NCI-H526 treated with DMSO at 0.1 percent for 48 hours (cell line): ENCODE measurements around the gene ZNF521.

Experiments used
- DNase-seq: peaks from one replicate; lab custom pipeline; 2025; lab: John Stamatoyannopoulos, UW

ZNF521 gene

GRCh38 chr18:25075783-25076182, 276.2 kb downstream of the ZNF521 start:
- no peak for DNase-seq

DNA sequence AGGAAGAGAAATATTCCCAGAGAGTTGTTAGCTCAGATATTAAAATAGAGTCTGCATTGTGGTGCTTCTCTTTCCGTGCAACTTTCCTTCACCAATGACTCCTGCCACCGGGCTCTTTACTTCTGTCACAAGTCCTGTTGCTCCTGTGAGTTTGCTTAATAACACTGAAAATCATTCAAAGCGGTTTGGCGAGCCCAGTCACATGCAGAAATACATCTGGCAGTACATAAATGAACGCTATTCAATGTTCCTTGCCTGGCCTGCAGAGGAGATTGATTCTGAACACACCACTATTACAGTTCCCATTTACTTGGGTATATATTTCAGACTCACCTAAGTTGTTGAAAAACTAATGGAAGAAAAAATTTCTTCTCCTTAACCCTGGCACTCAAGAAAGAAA, 276.6 kb downstream of the ZNF521 start:
- DNase-seq, result peak; percentile 39

DNA sequence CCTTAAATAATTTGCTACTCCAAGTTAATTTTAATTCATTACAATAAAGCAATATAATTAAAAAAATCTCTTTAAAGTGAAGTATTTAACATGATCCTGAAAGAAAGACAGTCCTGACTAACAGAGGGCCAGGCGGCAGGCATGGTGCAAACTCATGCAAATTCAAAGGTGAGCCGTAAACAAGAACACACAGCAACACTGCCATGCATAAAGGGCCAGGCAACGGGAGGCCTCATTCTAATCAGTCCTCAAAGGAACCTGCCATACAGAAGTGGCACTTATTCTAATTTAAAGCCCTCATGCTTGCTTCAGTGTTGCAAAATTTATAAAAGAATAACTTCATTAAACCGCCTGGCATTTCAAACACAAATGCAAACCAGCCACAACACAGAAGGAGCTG, 277.0 kb downstream of the ZNF521 start:
- DNase-seq, result peak; percentile 42

- DNase-seq, result no peak
Observed at GRCh38 chr18:25072205-25072604, 279.8 kb downstream of the ZNF521 start.

- DNase-seq, result no peak
Observed at GRCh38 chr18:25067275-25068025, 284.5 kb downstream of the ZNF521 start.

- no peak for DNase-seq
Observed at GRCh38 chr18:25066516-25066915, 285.4 kb downstream of the ZNF521 start.

GRCh38 chr18:25062720-25063119, 289.2 kb downstream of the ZNF521 start:
- DNase-seq, result no peak

GRCh38 chr18:25061395-25061794, 290.6 kb downstream of the ZNF521 start:
- DNase-seq, result no peak

DNA sequence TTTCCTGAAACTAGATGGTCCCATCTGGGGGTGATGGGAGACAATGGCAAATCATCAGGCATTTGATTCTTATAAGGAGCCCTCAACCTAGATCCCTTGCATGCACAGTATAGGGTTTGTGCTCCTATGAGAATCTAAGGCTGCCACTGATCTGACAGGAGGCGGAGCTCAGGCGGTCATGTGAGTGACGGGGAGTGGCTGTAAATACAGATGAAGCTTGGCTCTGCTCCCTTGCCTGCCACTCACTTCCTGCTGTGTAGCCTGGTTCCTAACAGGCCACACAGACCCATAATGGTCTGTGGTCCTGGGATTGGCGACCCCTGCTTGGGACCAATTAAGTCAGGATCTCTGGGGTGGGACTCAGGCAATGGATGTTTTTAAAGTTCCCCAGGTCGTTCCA, 293.4 kb downstream of the ZNF521 start:
- no peak for DNase-seq

DNA sequence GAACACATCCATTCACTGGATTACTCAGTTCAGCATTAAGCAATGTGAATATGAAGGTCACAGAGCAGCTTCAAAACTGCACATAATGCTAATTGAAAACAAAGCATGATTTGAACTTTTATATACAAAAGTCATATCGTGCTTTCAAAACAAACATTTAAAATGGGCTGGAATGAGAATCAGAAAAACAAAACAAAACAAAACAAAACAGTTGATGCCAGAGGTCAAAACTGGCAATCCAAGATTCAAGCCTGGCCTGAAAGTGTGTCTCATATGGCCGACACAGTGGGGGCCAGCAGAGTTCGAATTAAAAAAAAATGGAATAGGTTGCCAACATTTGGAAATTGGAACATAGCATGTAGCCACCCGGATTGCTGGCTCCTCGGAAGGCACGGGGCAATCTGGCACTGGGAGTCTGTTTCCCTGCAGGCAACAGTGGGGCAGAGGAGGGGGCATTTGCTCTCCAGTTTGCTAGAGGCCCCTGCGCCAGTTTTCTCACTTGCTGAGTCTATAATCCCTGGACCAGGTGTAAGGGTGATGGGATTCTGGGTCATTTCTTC, 294.4 kb downstream of the ZNF521 start:
- DNase-seq, result no peak

DNA sequence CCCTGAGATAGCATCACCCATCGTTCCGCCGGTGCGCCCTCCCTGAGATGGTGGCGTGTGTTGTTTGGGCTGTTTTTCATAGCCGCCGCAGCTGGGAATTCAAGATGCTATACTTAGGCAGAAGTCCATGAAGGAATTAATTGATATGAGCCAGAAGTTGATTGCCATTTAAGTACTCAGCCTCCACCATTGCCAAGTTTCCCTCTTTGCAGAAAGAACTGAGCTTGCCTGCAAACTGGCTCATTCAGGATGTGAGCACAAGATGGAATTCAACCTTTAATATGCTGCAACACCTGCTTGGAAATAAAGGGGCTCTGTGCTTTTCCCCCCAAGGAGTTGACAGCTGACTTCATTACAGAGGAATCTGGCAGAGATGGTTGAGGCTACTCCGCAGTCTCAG, 295.5 kb downstream of the ZNF521 start:
- no peak for DNase-seq

DNA sequence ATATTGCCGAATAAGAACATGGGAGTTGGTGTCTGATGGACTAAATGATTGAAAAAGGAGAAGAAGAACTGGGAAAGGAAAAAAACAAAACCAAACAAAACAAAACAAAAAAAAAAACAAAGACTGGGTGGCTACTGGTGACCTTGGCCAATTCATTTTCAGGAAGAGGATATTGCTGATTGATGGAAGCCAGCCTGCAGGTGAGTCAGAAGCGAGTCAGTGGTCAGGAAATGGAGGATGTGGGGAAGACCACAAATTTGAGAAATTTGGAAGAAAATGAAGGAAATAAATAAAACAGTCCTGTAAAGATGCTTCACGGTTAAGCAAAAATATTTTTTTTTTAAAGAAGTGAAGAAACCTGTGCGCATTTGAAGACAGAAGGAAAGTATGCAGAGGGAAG, 296.9 kb downstream of the ZNF521 start:
- DNase-seq, result no peak

DNA sequence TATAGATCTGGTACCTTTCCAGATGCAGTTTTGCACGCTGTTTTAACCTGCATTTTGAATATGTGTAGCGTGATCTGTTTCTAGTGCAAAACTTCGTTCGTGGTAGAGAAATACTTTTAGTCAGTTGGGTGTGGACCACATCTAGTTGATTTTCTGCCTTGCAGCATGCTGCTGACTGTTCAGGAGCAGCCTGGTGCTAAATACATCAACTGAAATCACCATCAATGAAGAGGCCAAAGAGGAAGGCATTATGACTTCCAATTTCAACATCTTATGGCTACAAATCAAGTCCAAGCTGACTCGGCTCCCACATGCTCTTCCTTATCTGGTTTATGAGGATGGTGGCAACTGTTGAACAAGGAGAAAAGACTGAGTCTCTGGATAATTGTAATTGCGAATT, 298.5 kb downstream of the ZNF521 start:
- DNase-seq, result no peak

GRCh38 chr18:25052511-25052921, 299.4 kb downstream of the ZNF521 start:
- no peak for DNase-seq

DNA sequence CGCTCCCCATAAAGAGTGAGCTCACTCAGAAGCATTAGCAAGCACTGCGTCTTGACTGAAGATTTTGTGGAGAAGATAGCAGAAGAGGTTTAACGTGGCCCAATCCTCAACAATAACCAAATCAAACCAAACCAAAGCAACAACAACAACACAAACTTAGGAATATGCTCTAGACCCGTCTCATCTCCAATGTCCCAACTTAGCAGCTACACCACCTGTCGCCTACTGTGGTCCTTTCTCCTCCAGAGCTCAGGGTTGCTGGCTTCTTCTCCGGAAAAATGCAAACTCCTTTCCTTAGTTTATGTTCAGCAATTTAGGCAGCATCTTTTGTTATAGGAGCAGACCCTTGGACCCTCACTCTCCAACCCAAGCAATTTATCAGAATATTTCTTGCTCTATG, 301.4 kb downstream of the ZNF521 start:
- DNase-seq, result no peak

GRCh38 chr18:25047983-25048382, 304.0 kb downstream of the ZNF521 start:
- no peak for DNase-seq

GRCh38 chr18:25047421-25047820, 304.5 kb downstream of the ZNF521 start:
- no peak for DNase-seq

DNA sequence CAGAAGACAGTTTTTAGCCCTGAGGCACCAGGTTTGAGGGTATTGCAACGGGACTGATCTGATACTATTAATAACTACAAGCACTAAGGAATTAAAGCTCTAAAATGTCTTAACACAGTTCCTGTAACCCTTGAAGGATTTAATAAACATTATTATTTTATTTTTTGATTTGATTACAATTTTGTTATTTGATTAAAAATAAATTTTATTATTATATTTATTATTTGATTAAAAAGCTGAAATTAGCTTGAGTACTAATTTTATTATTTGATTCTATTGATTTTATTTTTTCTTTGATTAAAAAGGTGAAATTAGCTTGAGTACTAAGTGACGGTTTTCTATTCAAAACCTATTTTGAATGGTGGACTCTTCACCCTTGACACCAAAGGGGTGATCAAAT, 307.3 kb downstream of the ZNF521 start:
- no peak for DNase-seq

DNA sequence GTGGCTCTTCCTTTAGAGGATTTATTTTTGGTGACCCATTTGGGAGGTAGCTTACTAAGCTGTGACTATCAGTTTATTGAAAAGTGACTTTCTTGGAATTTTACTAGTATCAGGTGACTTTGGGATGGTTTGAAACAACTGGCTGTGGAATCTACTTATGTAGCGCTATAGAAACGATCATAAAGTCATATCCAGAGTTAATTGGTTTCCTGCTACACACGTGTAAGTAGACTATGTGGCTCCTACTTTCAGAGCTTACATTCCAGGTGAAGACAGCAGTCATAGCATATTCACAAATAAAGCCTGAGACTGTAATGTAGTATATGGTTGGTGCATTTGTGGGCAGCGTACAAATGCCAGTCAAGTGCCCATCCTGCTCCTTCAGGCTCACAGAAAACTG, 308.9 kb downstream of the ZNF521 start:
- DNase-seq, result no peak

DNA sequence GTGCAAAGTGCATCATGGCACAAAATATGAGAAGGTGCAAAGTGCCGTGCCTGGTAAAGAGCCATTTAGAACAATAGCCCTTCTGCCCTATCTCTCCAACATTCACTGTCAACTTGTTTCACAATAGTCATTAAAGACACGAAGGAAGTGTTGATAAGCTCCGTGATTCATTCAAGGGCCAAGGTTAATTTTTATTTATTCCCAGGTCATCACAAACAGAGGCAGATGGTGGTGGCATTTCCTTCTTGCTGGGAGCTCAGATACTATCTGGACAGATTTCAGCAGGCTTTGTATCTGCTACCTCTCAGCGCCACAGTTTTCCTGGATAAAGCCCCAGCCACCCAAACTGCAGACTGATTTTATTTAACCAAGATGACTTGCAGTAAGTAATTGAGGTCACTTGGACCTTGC, 309.3 kb downstream of the ZNF521 start:
- DNase-seq, result no peak

GRCh38 chr18:25039781-25040180, 312.2 kb downstream of the ZNF521 start:
- no peak for DNase-seq

GRCh38 chr18:25038261-25038660, 313.7 kb downstream of the ZNF521 start:
- DNase-seq, result no peak

- no peak for DNase-seq
Observed at GRCh38 chr18:25033747-25034471, 318.1 kb downstream of the ZNF521 start.
